IPS-NIHi11 (cell line): ENCODE results near the gene DCDC2C.
A peak's percentile ranks its signal among the peaks of the same experiment; 100 is the strongest.

Source experiments
- DNase-seq: peaks from one replicate; pipeline ENCODE4 v3.0.0; 2012; ENCODE audit warnings: mixed read lengths, low spot score

Gene DCDC2C

GRCh38 chr2:3674066-3674845, 29.1 kb upstream of the DCDC2C start:
- DNase-seq, result no peak

DNA sequence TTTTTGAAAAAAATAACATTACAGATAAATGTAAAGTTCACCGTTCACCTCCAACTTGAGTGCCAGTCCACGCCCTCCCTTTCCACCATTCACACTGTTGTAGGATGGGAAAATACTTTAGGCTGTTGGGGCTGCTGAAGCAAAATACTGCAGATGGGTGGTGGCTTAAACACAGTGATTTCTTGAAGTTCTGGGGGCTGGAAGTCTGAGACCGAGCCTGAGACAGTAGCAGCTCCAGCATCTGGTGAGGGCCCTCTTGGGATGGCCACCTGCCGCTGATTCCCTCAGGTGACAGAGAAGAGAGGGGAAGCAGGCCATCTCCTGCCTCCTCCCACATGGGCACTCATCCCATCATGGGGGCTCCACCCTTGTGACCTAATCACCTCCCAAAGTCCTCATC, 27.7 kb upstream of the DCDC2C start:
- no peak for DNase-seq

DNA sequence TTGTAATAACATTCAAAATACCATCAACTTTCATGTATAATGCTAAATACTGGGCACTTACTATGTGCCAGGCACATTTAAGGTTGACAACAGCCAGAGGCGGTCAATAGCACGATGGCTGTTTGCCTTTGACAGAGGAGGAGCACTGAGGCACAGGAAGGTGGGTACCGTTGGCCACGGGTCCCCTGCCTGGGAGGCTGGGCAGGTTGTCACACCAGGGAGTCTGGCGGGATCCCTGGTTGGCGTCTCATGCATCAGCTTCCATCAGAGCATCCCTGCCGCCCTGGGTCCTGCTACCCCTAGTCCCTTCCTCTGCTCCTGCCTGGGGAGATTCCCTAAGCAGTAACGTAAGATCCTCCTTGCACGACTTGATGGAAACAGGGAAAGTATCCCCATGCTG, 25.9 kb upstream of the DCDC2C start:
- no peak for DNase-seq

GRCh38 chr2:3678212-3678611, 25.2 kb upstream of the DCDC2C start:
- no peak for DNase-seq

GRCh38 chr2:3679180-3679579, 24.2 kb upstream of the DCDC2C start:
- DNase-seq, result no peak

DNA sequence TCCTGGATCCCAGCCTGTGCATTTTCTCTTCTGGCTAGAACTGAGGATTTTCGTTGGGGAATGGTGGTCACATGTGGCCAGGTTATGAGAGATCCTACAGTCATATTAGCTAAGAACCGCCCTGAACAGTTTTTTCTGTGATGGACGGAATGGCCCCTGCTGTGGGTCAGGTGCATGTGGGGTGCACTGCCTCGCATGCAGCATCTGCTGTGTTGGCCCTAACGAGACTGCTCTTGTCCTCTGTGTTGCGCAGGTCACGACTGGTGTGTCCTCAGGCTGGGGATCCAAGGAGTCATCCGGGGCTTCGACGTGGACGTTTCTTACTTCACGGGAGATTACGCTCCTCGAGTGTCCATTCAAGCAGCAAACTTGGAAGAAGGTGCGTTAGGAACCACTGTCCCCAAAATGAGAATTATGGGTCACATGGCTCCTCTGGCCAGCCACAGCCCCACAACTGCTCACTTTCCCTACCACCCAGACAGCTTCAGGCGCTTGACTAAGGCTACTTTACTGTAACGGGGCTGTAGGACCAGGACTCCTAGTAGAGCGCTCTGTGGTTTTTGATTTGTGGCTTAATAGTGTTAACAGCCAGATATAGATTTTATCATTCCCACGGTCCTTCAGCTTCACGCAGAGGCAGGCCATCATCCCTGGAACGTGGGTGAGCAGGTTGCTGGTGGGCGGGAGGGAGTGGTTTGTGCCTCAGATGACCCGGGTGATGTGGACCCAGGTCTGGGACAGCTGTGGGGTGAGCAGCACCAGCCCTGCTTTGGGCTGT, 23.6 kb upstream of the DCDC2C start:
- DNase-seq, result no peak

DNA sequence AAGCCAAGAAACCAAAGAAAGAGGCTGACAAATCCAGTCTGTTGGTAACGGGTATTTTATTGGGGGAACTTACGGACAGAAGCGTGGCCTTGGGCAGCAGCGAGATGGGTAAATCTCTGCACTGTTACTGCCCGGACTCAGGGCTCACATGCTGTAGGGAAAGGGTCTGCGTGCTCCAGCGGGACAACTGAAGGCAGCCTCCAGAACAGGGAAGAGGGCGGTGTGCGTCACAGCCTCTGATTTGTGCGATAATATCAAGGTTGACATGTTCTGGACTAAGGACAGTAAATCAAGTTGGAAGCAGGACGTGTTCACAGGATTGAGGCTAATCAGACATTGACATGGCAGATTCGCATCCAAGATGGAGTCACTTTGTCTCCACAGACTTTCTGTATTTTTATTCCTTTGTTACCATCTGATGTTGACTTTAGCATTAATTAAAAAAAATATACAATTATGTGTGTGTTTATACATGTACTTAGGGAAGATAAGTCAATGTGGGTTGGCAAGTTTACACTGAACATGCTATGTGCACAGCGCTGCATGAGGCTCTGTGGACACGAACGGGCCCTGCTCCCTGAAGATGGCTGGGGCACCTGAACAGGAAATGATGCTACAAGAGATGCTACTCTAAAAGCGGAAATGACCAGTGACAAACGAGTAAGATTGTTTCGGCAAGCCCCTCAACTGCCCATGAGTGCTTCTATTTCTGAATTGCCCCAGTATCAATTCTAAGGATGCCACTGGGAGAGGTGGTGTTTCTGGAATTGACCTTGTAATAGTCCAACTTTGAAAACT, 22.6 kb upstream of the DCDC2C start:
- no peak for DNase-seq

DNA sequence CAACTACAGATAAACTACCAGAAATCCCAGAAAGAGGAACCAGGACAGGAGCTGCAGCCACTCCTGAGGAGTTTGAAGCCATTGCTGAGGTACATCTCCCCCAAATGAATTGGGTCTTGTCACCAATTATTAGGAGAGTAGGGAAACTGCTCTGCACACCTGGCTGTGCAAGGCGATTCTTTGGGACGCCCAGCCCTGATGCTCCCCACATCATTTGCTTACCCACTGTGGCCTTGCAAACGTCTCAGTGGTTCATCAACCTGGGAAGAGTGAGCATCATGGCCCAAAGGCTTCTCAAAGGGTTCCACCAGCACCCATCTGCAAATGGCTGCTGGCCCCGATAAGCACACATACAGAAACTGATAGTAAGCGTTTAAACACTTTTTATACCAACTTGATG, 21.8 kb upstream of the DCDC2C start:
- no peak for DNase-seq

DNA sequence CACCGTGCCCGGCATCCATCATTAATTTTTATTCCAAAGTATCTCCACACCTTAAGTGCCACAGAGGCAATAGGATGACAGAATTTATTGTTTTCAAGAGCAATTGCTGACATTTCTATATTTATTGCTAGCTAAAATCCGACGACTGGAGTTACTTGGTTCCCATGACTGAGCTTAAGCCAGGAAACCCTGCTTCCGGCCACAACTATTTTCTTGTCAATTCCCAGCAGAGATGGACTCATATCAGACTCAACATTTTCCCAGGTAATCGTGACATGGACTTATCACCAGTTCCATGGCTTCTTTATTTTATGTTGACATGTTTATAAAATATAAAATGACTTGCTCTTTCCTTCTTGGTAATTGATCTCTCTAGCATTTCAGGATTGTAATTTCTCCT, 20.6 kb upstream of the DCDC2C start:
- DNase-seq, result no peak

DNA sequence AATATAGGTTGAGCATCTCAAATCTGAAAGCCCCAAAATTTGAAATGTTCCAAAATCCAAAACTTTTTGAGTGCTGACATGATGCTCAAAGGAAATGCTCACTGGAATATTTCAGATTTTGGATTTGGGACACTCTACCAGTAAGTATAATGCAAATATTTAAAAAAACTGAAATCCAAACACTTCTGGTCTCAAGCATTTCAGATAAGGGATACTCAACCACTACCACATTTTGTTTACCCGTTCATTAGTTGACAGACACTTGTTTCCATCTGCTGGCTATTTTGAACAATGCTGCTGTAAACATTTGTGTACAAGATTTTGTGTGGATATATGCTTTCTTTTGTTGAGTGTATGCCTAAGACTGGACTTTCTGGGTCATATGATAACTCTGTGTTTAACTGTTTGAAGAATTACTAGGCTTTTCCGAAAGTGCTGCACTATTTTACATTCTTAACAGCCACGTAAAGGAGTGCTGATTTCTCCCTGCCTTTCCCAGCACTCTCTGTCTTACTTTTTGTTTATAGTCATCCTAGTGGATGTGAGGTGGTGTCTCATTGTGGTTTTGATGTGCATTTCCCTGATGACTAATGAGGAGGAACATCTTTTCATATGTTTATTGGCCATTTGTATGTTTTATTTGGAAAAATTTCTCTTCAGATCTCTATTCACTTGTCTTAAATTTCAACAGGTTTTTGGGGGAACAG, 19.5 kb upstream of the DCDC2C start:
- no peak for DNase-seq

DNA sequence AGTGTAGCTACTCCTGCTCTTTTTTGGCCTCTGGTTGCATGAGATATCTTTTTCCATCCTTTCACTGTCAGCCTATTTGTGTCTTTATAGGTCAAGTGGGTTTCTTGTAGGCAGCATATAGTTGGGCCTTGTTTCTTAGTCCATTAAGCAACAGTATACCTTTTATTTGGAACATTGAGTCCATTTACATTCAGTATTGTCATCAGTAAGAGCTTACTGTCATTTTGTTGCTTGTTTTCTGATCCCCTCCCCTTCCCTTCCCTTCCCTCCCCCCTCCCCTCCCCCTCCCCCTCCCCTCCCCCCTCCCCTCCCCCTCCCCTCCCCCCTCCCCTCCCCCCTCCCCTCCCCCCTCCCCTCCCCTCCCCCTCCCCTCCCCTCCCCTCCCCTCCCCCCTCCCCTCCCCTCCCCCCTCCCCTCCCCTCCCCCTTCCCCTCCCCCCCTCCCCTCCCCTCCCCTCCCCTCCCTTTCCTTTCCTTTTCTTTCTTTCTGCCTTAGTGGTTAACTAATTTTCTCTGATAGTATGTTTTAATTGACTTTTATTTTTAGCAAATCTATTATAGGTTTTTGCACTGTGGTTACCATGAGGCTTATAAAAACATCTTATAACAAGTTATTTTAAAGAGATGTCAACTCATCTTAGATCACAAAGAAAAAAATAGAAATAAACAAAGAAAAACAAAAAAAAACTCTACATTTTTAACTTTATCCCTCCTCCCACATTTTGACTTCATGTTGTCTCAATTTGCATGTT, 13.2 kb upstream of the DCDC2C start:
- DNase-seq, result no peak

DNA sequence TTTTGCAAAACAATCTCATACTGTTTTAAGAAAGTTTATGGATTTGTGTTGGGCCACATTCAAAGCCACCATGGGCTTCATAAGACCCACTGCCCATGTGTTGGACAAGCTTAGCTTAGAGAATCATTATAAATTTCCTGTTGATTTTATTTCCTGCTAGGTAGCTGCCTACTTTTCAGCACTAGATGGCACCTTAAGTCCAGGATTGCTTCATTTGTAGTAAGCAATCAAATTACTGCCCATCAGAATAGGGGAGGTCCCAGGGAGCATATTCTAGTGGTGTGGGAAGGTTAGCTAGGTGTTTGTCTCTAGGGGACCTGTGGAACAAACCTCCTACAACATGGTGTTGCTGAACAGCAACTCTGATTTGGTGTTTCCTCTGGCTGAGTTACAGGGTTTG, 11.0 kb upstream of the DCDC2C start:
- DNase-seq, result peak; percentile 55

GRCh38 chr2:3696545-3696944, 6.8 kb upstream of the DCDC2C start:
- DNase-seq, result no peak

DNA sequence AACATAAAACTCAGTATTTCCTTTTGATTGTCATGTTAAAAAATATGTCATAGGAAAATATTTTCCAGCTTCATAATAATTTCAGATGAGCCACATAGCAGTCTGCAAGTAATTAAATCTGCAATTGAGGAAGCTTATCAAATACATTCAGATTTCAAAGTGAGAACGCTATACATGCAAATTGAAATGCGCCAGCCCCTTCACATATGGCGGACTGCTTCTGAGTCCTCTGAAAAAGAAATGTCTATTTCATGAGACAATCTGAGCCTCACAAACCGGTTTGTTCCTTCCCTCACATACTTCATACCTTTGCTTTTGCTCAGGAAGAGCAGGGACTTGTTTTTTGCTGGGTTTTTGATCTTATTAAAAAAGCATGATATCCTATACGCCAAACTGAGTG, 2.3 kb upstream of the DCDC2C start:
- DNase-seq, result no peak

DNA sequence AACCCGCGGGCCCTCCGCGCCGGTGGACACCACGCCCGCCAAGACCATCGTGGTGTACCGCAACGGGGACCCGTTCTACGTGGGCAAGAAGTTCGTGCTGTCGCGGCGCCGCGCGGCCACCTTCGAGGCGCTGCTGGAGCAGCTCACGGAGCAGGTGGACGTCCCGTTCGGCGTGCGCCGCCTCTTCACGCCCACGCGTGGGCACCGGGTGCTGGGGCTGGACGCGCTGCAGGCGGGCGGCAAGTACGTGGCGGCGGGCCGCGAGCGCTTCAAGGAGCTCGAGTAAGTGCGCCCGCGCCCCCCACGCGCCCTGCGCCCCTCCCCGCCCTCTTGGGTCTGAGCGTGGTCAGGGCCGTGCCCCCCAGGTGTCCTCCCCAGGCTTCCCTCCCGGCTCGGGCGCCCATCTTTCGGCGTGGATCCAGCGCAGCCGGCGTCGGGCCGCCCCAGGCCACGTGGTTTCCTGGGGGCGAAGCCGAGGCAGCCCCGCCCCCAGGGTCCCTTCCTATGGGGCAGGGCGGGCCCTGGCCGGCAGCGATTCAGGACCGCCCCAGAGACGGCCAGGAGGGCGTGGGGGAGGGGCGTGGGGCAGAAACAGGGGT, 481 bp downstream of the DCDC2C start:
- DNase-seq, result no peak

DNA sequence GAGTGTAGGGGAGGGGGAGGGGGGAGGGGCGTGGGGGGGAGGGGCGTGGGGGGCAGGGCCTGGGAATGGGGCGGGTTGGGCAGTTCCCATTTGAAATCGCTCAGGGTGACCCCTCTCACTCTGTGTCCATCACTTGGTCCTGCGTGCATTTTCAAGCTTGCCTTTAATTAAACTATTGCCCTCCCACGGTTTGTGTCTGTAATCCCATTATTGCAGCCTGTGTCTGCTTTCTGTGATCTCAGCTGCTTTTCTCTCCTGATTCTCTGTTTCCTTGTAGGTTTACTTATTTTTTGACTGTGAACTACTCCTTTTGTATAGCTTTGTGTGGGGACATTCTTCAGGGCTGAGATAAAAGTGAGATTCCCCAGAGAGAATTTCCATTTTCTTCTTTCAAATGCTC, 1.3 kb downstream of the DCDC2C start:
- DNase-seq, result no peak

DNA sequence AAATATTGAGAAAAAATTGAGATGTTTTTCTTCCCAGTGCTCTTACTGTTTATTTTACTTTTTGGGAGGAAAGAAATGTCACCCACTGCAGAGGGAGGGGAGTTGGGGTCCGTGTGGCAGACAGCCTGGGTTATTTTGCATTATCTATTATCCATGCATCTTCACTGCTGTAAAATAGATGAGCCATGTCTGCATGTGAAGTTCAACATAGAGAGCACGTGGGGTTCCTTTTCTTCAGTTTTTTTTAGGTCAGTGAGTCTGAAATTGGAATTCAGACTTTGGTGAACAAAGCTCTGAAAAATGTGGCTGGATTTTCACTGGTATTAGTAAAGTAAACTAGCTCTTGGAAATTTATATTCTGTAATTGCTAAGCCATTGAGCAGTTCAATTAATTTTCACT, 2.4 kb downstream of the DCDC2C start:
- DNase-seq, result no peak

DNA sequence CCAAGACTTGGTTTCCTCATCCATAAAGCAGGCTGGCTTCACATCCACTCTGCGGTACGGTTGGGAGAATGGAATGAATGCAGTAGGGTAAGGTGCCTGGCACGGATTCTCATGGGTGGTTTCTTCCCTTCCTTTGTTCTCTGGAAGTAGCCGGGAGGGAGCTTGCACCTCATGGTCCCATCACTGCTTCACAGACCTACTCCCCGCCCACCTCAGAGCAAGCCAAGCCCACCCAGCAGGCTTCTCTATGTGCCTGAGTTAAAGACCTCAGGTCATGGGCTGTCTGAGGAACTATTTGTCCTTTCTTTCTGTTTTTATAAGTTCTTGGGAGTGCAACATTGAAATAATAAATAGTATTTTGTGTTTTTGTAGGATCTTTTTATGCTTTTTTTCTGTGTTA, 3.5 kb downstream of the DCDC2C start:
- no peak for DNase-seq

- no peak for DNase-seq
These were observed 5.2 kb downstream of the DCDC2C start for GRCh38 chr2:3708576-3708975.

- no peak for DNase-seq
These were observed 5.8 kb downstream of the DCDC2C start for GRCh38 chr2:3709225-3709624.

GRCh38 chr2:3712424-3712823, 9.0 kb downstream of the DCDC2C start:
- DNase-seq, result no peak
